Activated CD4-positive, alpha-beta T cell treated with anti-CD3 and anti-CD28 coated beads, Interleukin-2, amount 50 U/mL, for 4 hours (primary cell): ENCODE results near the gene GPSM3.
"Not testable (repeated sequence)": the region's sequence is repeated elsewhere in the genome, so short reads cannot be mapped to it uniquely, and the experiment has no call there.

Experiments used
- DNase-seq, 2 experiments: peaks; one replicate each; pipeline ENCODE4 v3.0.0-alpha.2; 2020

The GPSM3 gene

DNA sequence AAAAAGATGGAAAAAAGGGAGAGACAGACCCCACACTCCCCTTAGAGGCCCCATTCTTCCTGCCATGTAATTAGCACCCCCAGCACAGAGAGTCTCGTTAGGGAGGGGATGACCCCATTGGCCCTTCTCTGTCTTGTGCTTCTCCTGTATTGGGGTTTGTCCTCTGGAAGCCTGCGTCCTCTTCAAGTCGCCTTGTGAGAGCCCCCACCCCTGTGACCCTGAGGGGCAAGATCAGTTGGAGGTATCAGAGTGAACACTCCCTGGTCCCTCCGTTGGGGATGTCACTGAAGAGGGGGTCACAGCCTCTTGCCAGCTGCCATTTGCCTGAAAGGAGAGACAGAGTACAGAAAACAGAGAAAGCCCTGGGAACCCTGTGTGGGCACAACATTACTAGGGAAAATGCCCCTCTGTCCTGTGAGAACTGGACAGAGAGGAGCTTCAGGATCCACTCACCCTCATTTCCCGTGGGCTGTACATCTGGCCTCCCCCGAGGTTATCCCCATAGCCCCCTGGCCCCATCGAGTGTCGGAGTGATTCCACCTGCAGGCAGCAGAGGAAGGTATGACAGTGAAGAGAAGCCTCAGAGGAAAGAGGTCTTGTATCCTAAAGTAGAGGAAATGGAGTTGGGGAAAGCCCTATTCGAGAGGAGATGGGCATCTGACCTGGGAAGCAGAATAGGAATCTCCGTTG lies 6.1 kb downstream of the GPSM3 start:
- DNase-seq = not testable (repeated sequence)

- DNase-seq = peak; percentile 41 to 49
Measured at GRCh38 chr6:32185681-32186131, 6.7 kb downstream of the GPSM3 start.

DNA sequence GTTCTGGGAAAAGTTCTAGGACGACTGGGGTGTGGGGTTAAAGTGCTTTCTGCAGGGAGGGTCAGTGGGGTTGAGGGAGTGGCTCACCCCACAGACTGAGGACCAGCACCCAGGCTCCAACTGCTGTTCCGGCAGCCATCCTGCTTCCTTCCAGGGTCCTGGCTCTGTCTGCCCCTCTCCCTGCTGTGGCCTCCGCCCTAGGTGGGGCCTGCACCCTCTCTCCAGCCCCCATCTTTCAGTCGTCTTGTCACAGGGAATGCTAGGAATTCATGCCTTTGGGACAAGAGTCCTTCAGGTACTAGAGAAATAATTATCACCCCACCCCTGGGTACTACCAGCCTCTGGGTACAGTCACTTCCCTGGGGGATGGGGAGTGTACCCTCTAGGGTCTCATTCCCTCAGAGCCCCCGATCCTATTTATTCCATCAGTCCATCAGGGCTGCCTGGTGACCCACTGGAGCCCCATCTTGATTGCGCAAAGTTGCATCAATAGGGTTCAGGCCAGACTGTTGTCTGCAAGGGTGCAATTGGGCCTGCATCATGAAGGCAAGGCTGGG lies 8.3 kb downstream of the GPSM3 start, which contains the start of gene AGER:
Gene AGER, minus strand, starts transcription at position 170 of the 557 bp plus-strand sequence. Its CDS starts 31 bp downstream, at position 139.
- no peak for DNase-seq

DNA sequence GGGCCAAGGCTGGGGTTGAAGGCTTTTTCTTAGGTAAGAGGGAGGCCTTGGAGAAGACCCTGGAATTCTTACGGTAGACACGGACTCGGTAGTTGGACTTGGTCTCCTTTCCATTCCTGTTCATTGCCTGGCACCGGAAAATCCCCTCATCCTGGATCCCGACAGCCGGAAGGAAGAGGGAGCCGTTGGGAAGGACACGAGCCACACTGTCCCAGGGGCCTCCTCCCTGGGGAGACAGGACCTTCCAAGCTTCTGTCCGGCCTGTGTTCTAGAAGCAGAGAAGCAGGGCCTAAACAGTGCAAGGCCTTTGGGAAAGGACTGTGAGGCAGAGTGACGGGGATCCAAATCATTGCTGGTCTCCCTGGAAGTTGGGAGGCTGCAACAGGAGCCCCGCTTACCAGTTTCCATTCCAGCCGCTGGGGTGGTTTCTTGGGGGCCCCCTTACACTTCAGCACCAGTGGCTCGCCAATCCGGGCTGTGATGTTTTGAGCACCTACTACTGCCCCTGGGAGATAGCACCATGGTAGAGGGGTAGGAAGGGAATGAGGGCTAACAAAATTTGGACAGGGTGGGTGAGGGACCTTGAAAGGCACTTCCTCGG lies 8.9 kb downstream of the GPSM3 start:
- no peak for DNase-seq

DNA sequence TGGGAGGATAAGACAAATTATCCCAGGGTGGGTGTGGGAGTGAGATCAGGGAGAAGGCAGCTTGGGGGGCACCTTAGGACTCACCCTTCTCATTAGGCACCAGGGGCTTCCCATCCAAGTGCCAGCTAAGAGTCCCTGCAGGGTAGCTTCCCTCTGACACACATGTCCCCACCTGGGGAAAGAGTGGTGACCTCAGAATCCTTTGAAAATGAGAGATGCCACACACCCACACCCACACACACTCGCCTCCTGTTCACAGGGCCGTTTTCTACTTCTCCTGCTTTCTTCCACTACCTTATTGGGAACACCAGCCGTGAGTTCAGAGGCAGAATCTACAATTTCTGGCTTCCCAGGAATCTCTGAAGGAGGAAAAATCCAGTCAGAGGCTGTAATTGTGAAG lies 9.4 kb downstream of the GPSM3 start:
- DNase-seq = no peak

DNA sequence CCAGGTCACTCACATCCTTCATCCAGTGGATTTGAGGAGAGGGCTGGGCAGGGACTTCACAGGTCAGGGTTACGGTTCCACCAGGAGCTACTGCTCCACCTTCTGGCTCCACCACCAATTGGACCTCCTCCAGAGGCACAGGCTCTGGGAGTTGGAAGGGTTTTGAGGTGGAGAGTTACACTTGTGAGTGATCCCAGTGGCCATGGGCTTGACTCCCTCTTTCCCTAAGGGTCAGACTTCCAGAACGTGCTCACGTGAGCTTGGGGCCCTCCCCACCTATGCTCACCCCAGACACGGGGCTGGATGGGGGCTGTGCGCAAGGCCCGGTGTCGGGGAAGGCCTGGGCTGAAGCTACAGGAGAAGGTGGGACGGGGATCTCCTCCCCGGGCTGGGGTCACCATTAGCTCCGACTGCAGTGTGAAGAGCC lies 9.9 kb downstream of the GPSM3 start:
- no peak for DNase-seq

DNA sequence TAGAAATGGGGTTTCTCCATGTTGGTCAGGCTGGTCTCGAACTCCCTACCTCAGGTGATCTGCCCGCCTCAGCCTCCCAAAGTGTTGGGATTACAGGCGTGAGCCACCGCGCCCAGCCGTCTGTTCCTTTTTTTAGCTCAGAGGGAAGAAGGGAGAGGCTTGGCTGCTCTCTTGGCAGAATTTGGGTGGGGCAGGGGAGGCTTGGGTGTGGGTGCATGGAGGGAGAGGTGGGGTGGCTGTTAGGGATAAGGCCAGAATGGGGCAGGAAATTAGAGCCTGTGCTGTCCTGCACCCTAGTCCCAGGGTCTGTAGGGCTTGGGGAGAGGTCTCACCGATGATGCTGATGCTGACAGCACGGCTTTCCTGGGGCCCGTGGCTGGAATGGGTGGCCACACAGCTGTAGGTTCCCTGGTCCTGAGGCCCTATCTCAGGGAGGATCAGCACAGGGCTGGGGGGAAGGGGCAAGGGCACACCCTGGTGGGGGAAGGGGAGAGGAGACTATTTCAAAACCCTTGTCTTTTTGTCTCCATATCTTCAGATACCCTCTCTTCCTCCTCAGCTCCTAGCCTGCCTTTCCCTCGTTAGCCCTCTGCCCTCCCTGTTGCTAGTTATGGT lies 10.4 kb downstream of the GPSM3 start:
- DNase-seq = no peak

GRCh38 chr6:32181148-32181702 lies 11.2 kb downstream of the GPSM3 start:
- no peak for DNase-seq

DNA sequence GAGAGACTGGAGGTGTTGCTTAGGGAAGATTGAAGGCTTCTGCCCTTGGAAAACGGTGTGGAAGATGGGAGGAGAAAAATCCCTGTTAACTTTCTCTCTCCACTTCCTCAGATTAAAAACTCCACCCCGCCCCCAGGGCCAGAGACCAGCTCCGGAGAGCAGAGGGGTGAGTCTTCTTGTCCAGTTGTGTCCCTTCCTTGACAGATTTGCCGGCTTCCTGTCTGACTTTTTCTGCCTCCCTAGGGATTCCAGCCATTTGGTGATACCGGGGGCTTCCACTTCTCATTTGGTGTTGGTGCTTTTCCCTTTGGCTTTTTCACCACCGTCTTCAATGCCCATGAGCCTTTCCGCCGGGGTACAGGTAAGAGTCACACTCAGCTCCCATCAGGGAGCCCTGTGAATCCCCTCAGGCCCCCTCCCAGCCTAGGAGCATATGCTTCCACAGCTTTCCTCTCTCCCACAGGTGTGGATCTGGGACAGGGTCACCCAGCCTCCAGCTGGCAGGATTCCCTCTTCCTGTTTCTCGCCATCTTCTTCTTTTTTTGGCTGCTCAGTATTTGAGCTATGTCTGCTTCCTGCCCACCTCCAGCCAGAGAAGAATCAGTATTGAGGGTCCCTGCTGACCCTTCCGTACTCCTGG lies 12.6 kb downstream of the GPSM3 start:
- no peak for DNase-seq

- DNase-seq = no peak
Measured at GRCh38 chr6:32178547-32179440, 13.6 kb downstream of the GPSM3 start.

- peak; percentile 92 for DNase-seq
Measured at GRCh38 chr6:32177788-32178546, 14.5 kb downstream of the GPSM3 start, which contains the start of gene RNF5. Gene RNF5 (plus strand): TSS chr6:32178405. CDS start chr6:32178512, 107 bp downstream.

DNA sequence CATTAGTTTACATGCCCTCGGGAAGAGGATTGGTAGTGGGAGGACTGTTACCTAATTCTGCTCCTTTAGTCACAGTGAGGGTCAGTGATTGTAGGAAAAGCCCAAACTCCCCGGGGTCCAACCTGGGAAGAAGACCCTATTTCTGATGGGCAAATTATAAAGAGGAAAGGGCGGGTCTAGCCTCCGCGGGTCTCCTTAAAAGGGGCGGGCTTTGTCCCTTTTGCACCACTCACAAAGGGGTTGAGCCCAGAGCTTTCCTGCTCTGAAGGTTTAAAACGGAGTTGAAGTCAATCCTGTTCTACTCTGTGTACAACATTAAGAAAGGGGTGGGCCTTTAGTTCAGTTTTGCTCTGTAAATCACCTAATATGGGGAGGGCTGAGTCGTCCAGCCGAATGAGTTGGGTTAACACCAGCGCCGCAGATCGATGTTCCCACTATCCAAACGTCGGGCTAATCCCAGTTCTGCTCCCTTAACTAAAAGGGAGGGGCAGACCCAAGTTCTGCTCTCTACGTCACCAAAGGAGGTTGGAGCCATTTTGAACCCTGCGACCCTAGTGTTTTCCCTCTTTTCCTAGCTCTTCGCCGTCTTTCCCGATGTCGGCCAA lies 15.2 kb downstream of the GPSM3 start:
- no peak for DNase-seq

GRCh38 chr6:32176476-32177182 lies 15.8 kb downstream of the GPSM3 start:
- no peak for DNase-seq

DNA sequence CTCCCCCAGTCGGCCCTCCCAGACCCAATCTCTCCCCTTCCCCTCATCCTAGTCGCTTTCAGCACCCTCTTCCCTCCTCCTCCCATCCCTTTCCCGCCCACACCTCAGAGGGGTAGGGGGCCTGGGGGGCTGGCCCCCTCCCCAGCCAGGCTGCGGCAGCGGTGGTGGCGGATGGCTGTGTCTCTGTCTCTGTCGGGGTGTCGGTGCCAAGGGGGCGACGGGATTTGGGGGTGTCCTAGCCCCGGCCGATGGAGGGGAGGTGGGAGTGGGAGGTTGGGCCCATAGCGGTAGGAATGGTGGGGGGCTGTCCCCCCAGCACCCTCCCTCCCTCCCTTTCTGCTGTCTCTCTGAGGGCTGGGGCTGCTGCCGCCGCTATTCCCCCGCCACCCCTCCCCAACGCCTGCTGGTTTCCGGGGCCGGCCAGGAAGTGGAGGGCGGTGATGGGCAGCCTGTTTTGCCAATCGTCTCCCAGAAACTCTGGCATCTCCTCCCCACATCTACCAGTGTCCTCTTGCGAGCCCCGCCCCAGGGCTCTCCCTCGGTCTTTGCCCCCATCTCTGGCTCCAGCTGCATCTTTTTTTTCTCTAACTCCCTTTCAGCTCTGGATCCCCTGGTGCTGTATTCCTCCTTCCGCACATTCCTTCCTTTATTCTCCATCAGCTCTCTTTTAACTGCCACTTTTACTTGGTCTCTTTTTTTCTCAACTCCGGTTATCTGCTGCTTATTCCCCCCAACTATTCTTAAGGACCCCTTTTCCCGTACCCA lies 16.6 kb downstream of the GPSM3 start, which contains the start of gene AGPAT1:
Gene AGPAT1, minus strand, starts transcription at position 374 of the 765 bp plus-strand sequence. CDS start 4,588 bp downstream, outside the sequence.
- peak; percentile 96 for DNase-seq

DNA sequence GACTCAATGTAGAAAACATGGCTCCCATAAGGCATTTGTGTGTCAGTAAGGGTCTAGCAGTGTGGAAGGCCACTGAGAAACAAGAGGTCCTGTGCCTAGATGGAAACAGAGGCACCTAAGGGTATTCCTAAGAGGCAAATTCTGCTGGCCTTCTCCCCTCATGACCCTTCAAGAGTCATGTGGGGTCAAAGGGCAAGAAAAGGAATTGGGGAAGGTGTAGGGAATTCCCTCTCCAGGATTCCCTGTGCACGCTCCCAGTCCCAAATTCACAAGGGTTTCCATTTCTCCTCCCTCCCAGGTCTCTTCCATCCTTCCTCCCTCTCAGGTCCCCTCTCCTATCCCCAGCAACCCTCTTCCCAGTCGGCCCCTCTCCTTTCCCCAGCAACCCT lies 17.1 kb downstream of the GPSM3 start:
- DNase-seq = no peak

- no peak for DNase-seq
Measured at GRCh38 chr6:32174416-32174815, 18.0 kb downstream of the GPSM3 start.

GRCh38 chr6:32173051-32173727 lies 19.3 kb downstream of the GPSM3 start:
- DNase-seq = no peak

DNA sequence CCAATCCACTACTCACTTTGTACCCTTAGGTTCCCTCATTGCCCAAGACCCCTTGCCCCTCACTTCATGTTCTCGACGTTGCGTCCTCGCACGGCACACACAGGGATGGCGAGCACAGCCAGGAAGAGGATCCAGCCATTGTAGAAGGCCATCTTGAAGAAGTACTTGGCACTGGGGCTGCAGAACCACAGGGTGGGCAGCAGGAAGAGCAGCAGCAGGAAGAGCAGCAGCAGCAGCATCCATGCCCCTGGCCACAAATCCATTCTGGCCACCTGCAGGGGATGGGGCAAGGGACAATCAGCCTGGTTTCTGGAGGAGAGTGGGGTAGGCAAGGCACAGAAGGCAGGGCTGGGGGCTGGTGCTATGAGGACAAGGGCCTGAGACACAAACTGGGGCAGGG lies 21.2 kb downstream of the GPSM3 start:
- DNase-seq = no peak
